ENCODE measurements around the gene COL18A1.
"Not testable (repeated sequence)": the region's sequence is repeated elsewhere in the genome, so short reads cannot be mapped to it uniquely, and the experiment has no call there.

COL18A1 gene

DNA sequence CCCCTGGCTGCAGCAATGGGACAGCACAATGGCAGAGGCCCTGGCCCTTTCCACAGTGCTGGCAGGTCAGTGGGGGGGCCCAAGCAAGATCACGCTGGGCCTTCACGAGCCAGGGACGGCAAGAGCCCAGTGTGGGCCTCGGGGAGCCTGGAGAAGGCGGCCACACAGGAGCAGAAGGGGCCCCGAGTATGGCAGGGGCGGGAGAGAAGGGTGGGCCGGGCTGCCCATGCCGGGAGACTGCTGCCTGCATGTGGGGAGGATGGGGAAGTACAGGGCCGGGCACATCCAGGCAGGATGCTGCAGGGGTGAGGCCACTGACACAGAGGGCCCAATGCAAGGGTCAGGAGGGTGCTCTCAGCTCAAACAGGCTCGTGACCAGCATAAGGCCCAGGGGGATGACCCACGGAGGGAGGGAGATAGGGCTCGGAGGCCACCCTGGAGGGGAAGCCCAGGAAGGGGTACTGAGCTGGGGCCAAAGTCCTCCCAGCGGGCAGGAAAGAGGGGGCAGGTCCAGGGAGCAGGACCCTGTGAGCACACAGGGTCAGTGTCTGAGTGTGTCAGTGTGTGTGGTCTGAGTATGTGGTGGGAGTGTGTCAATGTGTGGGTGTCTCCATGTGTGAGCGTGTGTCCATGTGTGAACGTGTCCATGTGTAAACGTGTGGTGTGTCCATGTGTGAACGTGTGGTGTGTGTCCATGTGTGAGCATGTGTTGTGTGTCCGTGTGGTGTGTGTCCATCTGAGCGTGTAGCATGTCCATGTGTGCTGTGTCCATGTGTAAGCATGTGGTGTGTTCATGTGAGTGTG is 124.2 kb downstream of the COL18A1 start:
- intact Hi-C loops (cut with micrococcal nuclease) = no loop called here
- Mint-ChIP-seq H3K9me3 (no peaks in the 10 kb centered on the region), H3K4me1 (ENCODE audit: low read depth) (peaks cover 28% of the 10 kb centered on the region), H3K27ac (no peak overlapping the region), H3K27me3 (no peaks in the 10 kb centered on the region), H3K36me3 (ENCODE audit: low read depth) (no peaks in the 10 kb centered on the region), H3K4me3 (no peak overlapping the region)

- no peaks in the 10 kb centered on the region for H3K9me3 Mint-ChIP-seq
- intact Hi-C loops (cut with micrococcal nuclease) = no loop called here
- H3K27me3 Mint-ChIP-seq = no peaks in the 10 kb centered on the region
- no peak overlapping the region for H3K4me3 Mint-ChIP-seq
- H3K27ac Mint-ChIP-seq = no peak overlapping the region
- H3K4me1 Mint-ChIP-seq (ENCODE audit: low read depth) = peaks cover 36% of the 10 kb centered on the region
- peaks cover 6% of the 10 kb centered on the region for H3K36me3 Mint-ChIP-seq (ENCODE audit: low read depth)
These were observed 124.9 kb downstream of the COL18A1 start for GRCh38 chr21:45529785-45530422.

- peaks cover 11% of the 10 kb centered on the region for H3K36me3 Mint-ChIP-seq (ENCODE audit: low read depth)
- H3K9me3 Mint-ChIP-seq = no peaks in the 10 kb centered on the region
- H3K27me3 Mint-ChIP-seq = no peaks in the 10 kb centered on the region
- H3K4me1 Mint-ChIP-seq (ENCODE audit: low read depth) = peaks cover 42% of the 10 kb centered on the region
- no peak overlapping the region for H3K4me3 Mint-ChIP-seq
- intact Hi-C loops (cut with micrococcal nuclease) = no loop called here
- H3K27ac Mint-ChIP-seq = no peak overlapping the region
These were observed 125.6 kb downstream of the COL18A1 start for GRCh38 chr21:45530423-45531113.

- intact Hi-C loops (cut with micrococcal nuclease); H3K9me3 Mint-ChIP-seq; H3K27ac Mint-ChIP-seq; H3K4me3 Mint-ChIP-seq; H3K27me3 Mint-ChIP-seq: not testable (repeated sequence)
- H3K36me3 Mint-ChIP-seq (ENCODE audit: low read depth) = peaks cover 14% of the 10 kb centered on the region
- peaks cover 47% of the 10 kb centered on the region for H3K4me1 Mint-ChIP-seq (ENCODE audit: low read depth)
These were observed 126.1 kb downstream of the COL18A1 start for GRCh38 chr21:45531114-45531392.

GRCh38 chr21:45531393-45532215 is 126.6 kb downstream of the COL18A1 start:
- Mint-ChIP-seq H3K4me1 (ENCODE audit: low read depth) (peaks cover 52% of the 10 kb centered on the region), H3K9me3 (no peaks in the 10 kb centered on the region), H3K36me3 (ENCODE audit: low read depth) (peaks cover 19% of the 10 kb centered on the region), H3K4me3 (no peak overlapping the region), H3K27me3 (no peaks in the 10 kb centered on the region), H3K27ac (no peak overlapping the region)
- intact Hi-C loops (cut with micrococcal nuclease) = no loop called here

DNA sequence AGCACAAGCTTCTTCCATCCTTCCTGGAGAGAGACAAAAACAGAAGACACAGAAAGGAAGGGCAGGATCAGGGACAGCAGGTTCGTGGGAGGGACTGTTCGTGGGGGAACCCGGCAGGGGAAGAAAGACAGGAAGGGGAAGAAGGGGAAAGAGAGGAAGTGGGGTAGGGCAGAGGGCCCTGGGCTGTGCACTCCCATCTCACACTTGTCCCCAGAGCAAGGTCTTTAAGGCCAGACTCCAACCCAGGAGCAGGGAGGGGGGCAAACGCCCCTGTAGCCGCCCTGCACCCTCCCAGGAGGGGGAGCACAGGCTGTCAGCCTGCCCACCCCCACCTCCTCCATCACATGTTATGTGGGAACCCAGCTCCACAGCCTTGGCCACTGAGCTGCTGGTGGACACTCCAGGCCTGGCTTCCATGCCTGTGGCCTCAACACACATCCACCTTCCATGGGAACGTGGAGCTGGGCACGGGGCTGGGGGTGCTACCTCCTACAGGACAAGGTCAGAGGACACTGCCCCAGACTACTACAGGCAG is 127.9 kb downstream of the COL18A1 start:
- H3K4me3 Mint-ChIP-seq = no peak overlapping the region
- intact Hi-C loops (cut with micrococcal nuclease) = no loop called here

DNA sequence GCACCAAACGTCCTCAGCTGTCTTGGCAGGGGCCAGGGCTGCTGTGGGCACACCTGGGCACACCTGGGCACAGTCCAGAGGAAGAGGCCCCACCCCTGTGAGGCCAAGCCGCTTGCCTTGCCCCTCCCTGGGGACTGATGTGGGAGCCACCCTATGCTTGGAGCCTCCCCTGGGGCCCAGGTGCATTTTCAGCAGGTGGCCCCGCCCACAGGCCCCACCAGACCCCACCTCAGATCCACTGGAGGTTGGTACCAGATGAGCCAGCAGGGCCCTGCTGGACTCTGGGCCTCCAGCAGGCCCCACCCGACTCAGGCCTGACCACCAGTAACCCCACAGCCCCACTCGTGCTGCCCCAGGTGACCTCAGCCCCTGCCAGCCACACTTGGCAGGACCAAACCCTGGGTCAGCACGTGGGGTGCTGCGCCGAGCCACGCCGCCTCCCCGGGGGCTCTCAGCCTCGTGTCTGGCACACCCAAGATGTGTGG is 128.4 kb downstream of the COL18A1 start:
- intact Hi-C loops (cut with micrococcal nuclease) = no loop called here
- Mint-ChIP-seq H3K36me3 (ENCODE audit: low read depth) (peaks cover 32% of the 10 kb centered on the region), H3K4me3 (no peak overlapping the region), H3K27me3 (no peaks in the 10 kb centered on the region), H3K4me1 (ENCODE audit: low read depth) (peaks cover 68% of the 10 kb centered on the region), H3K27ac (peak overlapping the region; percentile 90), H3K9me3 (no peaks in the 10 kb centered on the region)

More for the DNA sequence above, 127.9 kb downstream of the COL18A1 start:
- Mint-ChIP-seq H3K4me1 (ENCODE audit: low read depth) (peaks cover 63% of the 10 kb centered on the region), H3K36me3 (ENCODE audit: low read depth) (peaks cover 29% of the 10 kb centered on the region), H3K27me3 (no peaks in the 10 kb centered on the region), H3K27ac (peak overlapping the region; percentile 90), H3K9me3 (no peaks in the 10 kb centered on the region)

GRCh38 chr21:45533846-45534635 is 129.1 kb downstream of the COL18A1 start:
- Mint-ChIP-seq H3K4me1 (ENCODE audit: low read depth) (peaks cover 74% of the 10 kb centered on the region), H3K4me3 (no peak overlapping the region)

GRCh38 chr21:45534636-45535331 is 129.8 kb downstream of the COL18A1 start:
- H3K4me1 Mint-ChIP-seq (ENCODE audit: low read depth) = peaks cover 81% of the 10 kb centered on the region
- H3K4me3 Mint-ChIP-seq = peak overlapping the region; percentile 52
- H3K27me3 Mint-ChIP-seq = no peaks in the 10 kb centered on the region
- intact Hi-C loops (cut with micrococcal nuclease) = no loop called here
- peaks cover 46% of the 10 kb centered on the region for H3K36me3 Mint-ChIP-seq (ENCODE audit: low read depth)
- no peaks in the 10 kb centered on the region for H3K9me3 Mint-ChIP-seq
- peak overlapping the region; percentile 90 for H3K27ac Mint-ChIP-seq

More at GRCh38 chr21:45533846-45534635, 129.1 kb downstream of the COL18A1 start:
- intact Hi-C loops (cut with micrococcal nuclease) = no loop called here
- no peaks in the 10 kb centered on the region for H3K9me3 Mint-ChIP-seq
- peak overlapping the region; percentile 90 for H3K27ac Mint-ChIP-seq
- H3K36me3 Mint-ChIP-seq (ENCODE audit: low read depth) = peaks cover 39% of the 10 kb centered on the region
- no peaks in the 10 kb centered on the region for H3K27me3 Mint-ChIP-seq

GRCh38 chr21:45535341-45536081 is 130.5 kb downstream of the COL18A1 start:
- Mint-ChIP-seq H3K36me3 (ENCODE audit: low read depth) (peaks cover 46% of the 10 kb centered on the region), H3K4me3 (peak overlapping the region; percentile 52), H3K27me3 (no peaks in the 10 kb centered on the region), H3K27ac (peak overlapping the region; percentile 90), H3K4me1 (ENCODE audit: low read depth) (peaks cover 89% of the 10 kb centered on the region), H3K9me3 (no peaks in the 10 kb centered on the region)
- intact Hi-C loops (cut with micrococcal nuclease) = no loop called here

DNA sequence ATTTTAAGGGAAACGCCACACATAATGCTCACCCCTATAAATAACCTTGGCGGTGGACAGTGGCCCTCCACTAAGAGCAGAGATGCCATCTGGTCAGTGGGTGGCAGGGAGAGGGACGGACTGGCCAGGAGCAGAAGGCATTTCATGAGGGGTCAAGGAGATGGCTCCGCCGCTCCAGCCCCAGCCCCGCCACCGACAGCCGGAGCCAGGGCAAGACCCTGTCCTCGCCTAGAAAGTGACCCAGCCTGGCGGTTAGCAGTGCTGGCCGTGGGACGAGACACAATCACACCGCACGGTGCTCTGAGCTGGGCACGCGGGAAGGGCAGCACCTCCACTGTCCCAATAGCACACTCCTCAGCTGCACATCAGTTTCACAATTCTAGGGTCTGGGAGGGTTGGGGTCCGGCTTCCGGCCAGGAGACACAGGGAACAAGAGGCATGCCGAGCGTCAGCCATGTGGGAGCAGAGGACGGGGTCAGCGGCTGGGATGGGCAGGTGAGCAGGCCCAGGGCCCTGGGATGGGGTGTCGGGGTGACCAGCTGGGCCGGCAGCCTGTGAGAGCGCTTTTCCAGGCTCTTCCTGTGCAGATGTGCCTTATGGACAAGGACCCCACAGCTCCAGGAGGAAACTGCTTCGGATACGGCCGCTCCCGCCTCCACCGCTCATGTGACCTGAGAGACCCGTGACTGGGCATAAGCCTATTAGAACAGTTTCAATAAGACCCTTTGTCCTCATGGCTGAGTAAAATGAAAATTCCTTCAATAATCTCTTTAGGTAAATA is 131.5 kb downstream of the COL18A1 start:
- Mint-ChIP-seq H3K4me3 (no peak overlapping the region), H3K27me3 (no peaks in the 10 kb centered on the region), H3K36me3 (ENCODE audit: low read depth) (peaks cover 46% of the 10 kb centered on the region), H3K4me1 (ENCODE audit: low read depth) (peaks cover 96% of the 10 kb centered on the region), H3K9me3 (no peaks in the 10 kb centered on the region), H3K27ac (peak overlapping the region; percentile 90)
- intact Hi-C loops (cut with micrococcal nuclease) = no loop called here

All from dendritic cell treated with granulocyte-macrophage colony-stimulating factor and Interleukin-4, amounts not matched to agents 40 ng/mL and 50 ng/mL, for 4 days (primary cell).